Mucosa of gallbladder (tissue), 1 donor: ENCODE results near the gene CCDC18. TPM values are rescaled to one million over a fixed set of nuclear protein-coding genes. Genes with fewer than 3 reads are reported as not detected.
"Not testable (repeated sequence)": the region's sequence is repeated elsewhere in the genome, so short reads cannot be mapped to it uniquely, and the experiment has no call there.

ENCODE experiments used
- DNase-seq: peaks from one replicate; pipeline ENCODE4 v3.0.0-alpha.2; 2020; ENCODE audit warnings: low spot score
- total RNA-seq: library from RNA; stranded (reverse); gene quantifications from one replicate; pipeline ENCODE4 v1.2.1, GENCODE V29; 2021
- donor health status: DM: no; HTN: no; CAD: no.

The CCDC18 gene
- total RNA-seq, 1 donor from 2014 or later, result 2.8 TPM

DNA sequence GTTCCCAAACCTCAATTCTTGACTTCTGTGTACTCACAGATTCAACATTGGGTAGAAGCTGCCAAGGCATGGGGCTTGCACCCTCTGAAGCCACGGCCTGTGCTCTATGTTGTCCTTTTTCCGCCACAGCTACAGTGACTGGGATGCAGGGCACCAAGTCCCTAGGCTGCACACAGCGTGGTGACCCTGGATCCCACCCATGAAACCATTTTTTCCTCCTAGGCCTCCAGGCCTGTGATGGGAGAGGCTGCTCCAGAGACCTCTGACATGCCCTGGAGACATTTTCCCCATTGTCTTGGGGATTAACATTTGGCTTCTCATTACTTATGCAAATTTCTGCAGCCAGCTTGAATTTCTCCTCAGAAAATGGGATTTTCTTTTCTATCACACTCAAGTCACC, 62.7 kb downstream of the CCDC18 start:
- not testable (repeated sequence) for DNase-seq

DNA sequence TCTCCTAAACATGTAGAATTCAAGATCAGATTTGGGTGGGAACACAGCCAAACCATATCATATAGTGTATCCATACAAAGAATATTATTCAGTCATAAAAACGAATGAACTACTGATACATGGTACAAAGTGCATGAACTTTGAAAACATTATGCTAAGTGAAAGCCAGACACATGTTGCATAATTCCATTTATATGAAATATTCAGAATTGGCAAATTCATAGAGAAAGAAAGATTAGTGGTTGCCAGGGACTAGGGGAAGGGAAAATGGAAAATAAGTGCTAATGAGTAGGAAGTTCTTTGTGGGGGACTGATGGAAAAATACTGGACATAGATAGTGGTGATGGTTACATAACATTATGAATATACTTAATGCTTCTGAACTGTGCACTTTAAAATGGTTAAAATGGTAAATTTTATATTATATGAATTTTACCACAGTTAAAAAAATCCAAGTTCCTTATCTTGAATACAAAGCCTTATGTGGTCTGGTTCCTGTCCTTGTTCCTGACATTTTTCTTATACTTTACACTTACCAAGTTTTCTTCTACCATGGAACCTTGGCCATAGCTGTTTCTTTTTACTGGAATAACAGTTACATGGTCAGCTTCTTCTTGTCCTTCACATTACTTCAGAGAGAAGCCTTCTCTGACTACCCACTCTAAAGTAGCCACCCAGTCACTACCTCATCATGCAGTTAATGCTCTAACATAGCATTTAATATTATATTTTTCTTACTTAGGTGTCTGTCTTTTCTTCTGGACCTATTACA, 64.0 kb downstream of the CCDC18 start:
- no peak for DNase-seq

DNA sequence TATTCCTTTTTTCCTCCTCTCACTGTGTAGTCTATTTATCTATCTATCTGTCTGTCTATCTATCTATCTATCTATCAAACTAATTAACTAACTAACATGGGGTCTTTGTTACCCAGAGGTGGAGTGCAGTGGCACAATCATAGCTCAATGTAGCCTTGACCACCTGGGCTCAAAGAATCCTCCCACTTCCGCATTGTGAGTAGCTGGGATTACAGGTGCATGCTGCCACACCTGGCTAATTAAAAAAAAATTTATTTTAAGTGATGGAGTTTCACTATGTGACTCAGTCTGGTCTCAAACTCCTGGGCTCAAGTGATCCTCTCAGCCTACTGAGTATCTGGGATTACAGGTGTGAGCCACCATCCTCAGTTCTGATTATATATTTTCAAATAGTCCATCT, 71.4 kb downstream of the CCDC18 start:
- no peak for DNase-seq

DNA sequence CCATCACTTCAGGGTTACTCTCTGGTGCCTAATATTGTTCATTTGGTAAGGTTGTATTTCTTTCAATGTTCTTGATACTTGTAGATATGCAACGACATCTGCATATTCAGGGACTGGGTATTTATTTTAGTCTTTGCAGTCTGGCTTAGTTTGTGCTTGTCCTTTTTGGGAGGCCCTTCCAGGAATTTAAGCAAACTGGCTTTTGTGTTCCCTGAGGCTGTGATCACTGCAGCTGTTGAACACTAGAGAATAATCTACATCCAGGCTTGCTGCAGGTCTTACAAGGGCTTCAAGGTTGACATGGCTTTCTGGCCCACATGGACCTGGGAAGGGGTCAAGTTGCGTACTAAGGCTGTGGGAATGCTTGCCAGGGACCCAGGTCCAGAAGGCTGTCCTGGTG, 72.1 kb downstream of the CCDC18 start:
- no peak for DNase-seq

DNA sequence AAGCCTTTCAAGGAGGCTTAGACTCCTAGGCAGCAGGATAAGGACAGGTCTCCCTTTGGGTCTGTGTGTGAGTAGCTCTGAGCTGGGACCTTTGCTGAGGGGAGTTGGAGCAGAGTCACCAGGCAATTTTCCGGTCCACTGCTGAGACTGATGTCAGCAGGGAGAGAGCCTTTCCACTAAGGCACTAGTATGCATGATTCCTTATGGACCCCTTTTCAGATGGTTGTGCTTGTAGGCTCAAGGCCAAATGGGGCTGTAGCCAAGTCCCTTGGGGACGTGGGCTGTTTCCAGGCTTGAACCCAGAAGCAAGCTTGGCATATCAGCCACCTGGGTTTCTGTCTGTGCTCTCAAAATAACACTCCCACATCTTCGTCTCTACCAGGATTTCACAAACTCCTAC, 73.0 kb downstream of the CCDC18 start:
- DNase-seq, result no peak

DNA sequence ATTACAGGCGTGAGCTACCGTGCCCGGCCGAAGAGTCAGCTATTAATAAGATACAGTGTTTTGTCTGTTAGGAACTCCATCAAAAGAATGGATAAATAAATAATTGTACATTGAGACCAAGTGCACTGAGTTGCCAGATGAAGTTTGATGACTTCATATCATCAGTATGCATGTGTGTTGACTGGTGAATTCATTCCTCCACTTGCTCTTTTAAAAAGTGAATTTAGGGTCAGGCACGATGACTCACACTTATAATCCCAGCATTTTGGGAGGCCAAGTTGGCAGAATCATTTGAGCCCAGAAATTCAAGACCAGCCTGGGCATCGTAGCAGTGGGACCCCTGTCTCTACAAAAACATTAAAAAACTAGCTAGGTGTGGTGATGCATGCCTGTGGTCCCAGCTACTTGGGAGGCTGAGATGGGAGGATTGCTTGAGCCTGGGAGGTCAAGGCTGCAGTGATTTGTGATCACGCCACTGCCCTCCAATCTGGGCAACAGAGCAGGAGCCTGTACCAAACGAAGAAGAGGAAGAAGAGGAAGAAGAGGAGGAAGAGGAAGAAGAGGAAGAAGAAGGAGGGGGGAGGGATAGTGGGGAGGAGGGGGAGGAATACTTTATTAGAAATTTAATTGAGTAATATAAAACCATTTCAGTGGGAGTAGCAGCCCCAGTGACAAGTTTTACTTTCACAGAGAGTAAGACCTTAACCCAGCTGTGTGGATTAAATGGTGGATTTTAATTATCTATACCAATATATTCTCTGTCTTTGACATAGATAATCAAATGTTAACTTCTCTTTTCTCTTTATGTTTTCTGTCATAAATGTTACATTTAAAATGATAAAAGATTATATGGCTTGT, 74.9 kb downstream of the CCDC18 start:
- no peak for DNase-seq

DNA sequence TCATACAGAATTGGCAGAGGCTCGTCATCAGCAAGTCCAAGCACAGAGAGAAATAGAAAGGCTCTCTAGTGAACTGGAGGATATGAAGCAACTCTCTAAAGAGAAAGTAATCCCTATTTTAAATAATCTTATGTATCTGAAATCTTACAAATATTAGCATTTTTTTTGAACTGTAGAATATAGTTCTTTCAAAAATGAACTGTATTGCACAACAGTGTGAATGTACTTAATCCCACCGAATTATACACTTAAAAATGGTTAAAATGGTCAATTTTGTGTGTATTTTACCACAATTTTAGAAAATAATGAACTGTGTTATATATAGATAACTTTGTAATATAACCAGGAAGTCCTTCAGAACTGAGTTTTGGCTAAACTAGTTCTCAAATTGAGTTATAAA, 75.9 kb downstream of the CCDC18 start:
- DNase-seq, result no peak

DNA sequence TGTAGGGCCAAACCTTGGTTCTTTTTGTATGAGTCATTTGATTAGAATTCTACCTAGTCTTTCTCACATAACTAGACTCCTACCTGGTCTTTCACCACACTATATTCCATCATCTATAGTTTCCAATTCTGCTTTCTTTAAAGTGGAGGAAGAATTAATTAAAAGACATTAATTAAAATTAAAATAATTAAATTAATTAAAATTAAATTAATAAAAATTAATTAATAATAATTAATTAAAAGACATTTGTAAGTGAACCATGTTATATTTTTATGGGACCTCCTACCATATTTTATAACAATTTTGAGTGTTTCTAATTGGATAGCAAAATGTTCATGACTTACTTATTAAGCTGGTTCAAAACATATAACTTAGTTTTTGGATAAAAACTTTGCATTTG, 77.4 kb downstream of the CCDC18 start:
- DNase-seq, result no peak

DNA sequence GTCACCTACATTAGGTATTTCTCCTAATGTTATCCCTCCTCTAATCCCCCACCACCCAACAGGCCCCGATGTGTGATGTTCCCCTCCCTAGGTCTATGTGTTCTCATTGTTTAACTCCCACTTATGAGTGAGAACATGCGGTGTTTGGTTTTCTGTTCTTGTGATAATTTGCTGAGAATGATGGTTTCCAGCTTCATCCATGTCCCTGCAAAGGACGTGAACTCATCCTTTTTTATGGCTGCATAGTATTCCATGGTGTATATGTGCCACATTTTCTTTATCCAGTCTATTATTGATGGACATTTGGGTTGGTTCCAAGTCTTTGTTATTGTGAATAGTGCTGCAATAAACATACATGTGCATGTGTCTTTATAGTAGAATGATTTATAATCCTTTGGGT, 80.2 kb downstream of the CCDC18 start:
- not testable (repeated sequence) for DNase-seq

DNA sequence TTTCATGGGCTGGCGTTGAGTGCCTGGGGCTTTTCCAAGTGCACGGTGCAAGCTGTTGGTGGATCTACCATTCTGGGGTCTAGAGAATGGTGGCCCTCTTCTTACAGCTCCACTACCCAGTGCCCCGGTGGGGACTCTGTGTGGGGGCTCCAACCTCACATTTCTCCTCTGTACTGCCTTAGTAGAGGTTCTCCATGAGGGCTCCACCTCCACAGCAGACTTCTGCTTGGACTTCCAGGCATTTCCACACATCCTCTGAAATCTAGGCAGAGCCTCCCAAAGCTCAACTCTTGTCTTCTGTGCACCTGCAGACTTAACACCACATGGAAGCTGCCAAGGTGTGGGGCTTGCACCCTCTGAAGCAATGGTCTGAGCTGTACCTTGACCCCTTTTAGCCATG, 82.1 kb downstream of the CCDC18 start:
- no peak for DNase-seq

DNA sequence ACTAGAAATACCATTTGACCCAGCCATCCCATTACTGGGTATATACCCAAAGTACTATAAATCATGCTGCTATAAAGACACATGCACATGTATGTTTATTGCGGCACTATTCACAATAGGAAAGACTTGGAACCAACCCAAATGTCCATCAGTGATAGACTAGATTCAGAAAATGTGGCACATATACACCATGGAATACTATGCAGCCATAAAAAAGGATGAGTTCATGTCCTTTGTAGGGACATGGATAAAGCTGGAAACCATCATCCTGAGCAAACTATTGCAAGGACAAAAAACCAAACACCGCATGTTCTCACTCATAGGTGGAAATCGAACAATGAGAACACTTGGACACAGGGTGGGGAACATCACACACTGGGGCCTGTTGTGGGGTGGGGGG, 88.4 kb downstream of the CCDC18 start:
- DNase-seq, result not testable (repeated sequence)

DNA sequence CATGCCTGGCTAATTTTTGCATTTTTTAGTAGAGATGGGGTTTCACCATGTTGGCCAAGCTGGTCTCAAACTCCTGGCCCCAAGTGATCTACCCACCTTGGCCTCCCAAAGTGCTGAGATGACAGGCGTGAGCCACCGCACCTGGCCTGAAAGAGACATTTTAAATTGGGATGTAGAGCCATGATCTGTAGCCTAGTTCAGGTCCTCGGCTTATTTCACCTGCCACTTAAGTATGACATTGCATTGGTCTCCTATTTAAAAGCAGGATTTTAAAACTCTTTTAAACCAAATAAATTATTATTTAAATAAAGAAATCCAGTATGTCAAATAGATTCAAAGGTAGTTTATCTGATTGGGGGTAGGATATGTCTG, 94.7 kb downstream of the CCDC18 start:
- DNase-seq, result not testable (repeated sequence)

DNA sequence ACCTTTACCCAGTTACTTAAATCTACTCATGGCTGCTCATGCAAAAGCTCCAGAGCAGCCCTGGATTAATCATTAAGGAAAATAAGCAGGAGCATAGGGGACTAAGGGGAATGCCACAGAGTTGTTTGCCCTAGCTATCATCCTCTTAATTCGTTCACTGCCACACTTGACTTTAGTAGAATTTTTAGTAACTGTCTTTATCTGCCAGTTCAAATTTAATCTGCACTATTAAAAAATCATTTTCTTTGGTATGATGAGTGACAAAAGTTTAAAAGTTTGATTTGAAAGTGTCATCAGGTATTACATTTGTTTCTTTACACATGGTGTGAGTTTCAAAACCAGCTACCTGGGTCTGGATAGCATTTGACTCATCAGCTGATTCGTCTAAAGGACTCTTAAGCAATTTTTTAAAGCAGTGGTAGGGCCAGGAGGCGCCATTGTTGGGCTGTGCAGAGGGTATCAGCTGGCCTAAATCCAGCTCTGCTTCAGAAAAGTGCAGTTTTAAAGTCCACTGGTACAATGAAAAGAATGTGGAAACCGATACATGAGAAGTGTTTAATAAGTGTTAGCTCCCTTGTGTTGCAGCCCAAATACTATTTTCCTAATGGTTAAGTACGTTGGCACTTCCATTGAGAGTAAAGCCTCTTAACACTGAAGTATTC, 95.2 kb downstream of the CCDC18 start:
- DNase-seq, result no peak

DNA sequence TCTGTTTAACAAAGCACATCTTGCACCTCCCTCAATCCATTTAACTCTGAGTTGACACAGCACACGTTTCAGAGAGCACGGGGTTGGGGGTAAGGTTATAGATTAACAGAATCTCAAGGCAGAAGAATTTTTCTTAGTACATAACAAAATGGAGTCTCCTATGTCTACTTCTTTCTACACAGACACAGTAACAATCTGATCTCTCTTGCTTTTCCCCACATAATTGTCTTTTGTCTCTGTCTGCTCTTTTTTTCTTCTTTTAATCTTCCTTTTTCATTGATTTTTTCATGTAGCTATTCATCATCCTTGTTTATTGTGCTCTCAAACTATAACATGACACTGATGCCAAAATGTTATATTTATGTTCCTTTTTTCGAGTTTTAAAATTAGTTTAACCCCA, 97.0 kb downstream of the CCDC18 start:
- not testable (repeated sequence) for DNase-seq

DNA sequence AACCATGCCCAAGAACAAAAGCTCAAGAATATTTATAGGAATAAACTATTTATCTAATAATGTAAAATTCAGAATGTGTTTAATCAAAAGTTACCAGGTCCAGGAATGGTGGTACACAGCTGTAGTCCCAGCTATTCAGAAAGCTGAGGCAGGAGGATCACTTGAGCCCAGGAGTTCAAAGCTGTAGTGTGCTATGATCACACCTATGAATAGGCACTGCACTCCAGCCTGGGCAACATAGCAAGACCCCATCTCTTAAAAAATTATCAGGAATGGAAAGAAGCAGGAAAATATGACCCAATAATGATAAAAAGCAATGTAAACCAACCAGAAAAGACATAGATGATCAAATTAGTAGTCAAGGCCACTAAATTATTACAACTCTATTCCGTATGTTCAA, 103.0 kb downstream of the CCDC18 start:
- no peak for DNase-seq

DNA sequence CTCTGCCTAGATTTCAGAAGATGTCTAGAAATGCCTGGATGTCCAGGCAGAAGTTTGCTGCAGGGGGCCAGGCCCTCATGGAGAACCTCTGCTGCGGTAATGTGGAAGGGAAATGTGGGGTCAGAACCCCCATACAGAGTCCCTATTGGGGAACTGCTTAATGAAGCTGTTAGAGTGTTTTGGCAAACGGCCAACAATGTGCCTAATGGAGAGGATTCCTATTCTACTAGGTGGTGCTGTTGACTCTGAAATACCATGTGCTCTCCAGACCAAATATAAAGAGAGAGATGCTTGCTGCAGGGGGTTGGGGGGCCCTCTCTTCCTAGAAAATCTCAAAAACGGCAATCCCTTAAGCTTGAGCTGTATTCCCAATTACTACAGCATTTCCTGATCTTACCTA, 108.0 kb downstream of the CCDC18 start:
- DNase-seq, result no peak

DNA sequence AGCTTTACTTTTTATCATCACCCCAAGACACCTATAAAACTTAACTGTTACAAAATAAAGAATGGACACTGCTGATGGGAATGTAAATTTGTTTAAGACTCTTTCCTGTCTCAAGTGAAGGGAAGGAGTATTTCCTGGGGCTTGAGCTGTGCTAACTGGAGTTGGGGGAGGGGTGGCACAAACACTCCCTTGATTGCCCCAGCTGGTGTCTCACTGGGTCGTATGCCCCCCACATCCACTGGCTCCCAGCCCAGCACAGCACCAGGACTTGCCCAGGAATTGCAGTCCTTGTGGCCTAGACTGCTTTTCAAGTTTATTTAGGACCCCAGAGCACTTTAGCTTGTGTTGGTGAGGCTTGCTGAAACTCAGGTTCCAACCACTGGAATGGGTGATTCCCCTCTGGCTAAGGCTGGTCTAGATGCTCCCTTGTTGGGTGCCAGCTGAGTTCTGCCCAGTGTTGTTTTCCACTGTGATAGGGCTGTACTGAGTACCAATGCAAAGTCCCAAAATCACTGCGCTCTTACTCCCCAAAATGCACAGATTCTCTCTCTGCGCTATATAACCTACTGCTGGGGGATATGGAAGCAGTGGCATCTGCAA, 116.1 kb downstream of the CCDC18 start:
- no peak for DNase-seq

DNA sequence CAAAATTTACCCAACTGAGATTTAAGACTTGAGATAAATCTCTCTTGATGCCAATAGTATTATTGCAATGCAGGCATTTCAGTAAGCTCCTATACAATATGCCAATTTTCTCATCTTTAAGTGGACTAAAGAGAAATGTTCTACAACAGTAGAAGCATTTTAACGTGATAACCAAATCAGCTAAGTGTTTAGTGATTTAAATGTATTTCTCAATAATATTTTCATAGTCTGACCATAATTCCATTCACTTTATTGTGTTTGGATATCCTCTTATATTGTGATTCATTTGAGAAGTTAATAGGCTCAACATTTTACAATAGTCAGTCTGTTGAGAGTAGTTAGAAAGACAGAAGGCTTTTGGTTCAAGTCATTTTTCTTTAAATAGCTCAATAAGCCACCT, 120.6 kb downstream of the CCDC18 start:
- DNase-seq, result no peak

DNA sequence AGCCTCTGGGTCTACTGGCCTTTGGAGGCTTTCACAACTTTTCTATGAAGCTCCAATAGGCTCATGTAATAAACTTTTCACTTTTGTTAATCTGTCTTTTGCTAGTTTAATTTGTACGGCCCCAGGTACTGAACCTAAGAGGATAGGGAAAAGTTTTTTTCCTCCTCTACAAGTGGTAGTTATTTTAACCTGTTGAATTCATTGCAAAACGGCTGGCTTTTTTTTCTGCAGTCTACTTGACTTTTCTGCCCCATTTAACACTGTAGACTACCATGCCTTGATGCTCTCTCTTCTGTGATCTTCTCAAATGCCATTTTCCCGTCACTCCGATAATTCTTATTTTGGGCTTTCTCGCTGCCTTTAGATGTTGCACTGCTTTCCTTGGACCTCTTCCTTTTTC, 121.6 kb downstream of the CCDC18 start:
- no peak for DNase-seq

DNA sequence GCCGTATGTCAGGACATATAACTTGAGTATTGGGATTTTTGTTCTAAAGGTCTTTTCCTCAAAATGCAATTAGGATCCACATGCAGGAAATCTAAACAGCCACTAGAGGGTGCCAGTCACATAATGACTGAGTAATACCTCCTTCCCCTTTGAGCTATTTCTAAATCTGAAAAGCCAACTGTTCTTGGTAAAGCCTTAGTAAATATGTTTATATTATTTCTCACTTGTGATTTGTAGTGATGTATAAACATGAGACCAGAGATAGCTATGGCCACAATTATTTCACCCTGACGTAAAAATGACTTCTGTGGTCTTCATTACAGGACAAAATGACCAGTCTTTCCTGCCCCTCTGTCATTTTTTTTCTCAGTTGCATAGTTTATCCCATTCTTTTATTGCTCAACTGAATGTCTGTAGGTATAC, 124.2 kb downstream of the CCDC18 start:
- DNase-seq, result peak; percentile 52

DNA sequence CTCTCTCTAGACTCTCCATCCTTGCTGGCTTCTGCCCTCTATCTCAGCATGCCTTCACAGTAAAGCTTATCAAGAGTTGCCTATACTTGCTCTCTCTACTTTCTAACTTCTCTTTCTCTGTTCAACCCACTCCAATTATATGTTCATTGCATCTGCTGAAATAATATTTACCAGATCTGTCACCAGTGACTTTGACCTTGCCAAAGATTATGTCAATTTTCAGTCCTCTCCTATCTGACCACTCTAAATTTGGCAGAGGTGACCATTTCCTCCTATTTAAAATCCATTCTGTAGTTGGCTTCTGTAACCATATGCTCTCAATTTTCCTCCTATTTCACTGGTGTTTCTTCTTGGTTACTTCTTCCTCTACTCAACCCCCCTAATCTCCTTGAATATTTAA, 126.4 kb downstream of the CCDC18 start:
- no peak for DNase-seq

DNA sequence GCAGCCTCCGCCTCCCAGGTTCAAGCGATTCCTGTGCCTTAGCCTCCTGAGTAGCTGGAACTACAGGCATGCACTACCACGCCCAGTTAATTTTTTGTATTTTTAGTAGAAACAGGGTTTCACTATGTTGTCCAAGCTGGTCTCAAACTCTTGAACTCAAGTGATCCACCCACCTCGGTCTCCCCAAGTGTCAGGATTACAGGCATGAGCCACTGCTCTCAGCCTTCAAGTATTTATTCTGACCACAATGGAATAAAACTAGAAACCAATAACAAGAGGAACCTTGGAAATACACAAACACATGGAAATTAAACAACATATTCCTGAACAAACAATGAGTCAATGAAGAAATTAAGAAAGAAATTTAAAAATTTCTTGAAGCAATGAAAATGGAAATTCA, 132.5 kb downstream of the CCDC18 start:
- DNase-seq, result no peak
